Superior temporal gyrus (tissue), 1 donor: ENCODE results near the gene ARHGDIB.

Source experiments
- DNase-seq: peaks from one replicate; pipeline ENCODE4 v3.0.0-alpha.2; 2016; ENCODE audit errors: extremely low spot score

The ARHGDIB gene

DNA sequence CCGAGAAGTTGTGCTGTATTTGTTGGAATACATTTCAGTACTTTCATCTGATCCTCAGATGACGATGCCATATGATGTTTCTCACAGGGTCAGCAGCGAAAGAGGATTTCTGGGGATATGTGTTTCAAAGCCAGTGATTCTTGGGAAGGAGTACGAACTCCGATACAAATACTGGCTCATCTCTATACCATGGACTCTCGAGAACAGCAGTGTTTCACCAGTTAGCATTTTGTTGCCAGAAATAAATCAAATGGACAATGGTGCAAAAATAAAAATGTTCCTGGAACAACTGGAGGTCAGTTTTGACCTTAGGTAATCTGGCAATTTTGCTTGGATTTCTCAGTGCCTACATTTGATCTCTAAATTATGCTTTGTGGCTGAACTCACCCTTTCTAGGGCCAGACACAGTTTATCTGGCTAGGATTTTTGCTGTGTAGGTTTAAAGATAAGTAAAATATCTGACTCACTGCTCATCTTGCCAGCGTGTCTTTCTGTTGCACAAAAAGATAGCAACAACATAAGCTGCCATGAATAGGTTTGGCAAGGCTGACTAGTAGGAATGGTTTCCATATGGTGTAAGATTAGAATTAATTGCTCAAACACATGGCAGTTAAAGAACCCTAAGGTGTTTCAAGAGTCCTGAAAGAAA lies 64.8 kb downstream of the ARHGDIB start:
- peak; percentile 68 for DNase-seq

DNA sequence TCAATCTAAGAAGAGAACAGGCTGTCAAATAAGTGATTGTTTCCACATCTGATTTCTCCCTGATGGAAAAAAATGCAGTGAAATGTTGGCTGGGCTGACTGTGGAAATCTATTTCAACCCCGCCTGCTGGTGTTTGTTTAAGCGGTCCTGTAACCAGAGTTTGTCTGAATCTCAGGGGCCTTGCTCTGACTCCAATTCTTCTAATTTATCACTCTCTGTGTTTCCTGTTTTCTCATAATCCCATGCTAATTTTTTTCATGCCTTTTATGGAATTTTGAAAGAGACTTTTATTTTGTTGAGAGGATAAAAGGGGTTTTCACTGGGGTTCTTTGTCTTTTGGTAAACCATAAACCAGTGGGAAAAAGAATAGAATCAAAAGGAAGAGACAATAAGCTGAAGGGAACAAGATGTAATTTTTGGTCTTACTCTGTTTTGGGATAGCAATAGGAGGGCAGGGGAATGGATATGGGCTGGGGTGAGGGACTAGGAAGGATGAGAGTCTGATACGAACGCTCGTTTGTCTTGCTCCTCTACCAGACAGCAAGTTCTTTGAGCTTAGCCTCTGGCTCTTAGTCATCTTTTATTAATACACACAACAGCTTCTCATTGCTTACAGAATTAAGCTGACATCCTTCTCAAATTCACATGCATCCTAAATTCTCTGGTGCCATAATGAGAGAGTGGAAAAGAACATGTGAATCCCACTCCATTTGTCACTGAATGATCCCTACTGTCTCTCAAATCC lies 67.7 kb downstream of the ARHGDIB start:
- no peak for DNase-seq

DNA sequence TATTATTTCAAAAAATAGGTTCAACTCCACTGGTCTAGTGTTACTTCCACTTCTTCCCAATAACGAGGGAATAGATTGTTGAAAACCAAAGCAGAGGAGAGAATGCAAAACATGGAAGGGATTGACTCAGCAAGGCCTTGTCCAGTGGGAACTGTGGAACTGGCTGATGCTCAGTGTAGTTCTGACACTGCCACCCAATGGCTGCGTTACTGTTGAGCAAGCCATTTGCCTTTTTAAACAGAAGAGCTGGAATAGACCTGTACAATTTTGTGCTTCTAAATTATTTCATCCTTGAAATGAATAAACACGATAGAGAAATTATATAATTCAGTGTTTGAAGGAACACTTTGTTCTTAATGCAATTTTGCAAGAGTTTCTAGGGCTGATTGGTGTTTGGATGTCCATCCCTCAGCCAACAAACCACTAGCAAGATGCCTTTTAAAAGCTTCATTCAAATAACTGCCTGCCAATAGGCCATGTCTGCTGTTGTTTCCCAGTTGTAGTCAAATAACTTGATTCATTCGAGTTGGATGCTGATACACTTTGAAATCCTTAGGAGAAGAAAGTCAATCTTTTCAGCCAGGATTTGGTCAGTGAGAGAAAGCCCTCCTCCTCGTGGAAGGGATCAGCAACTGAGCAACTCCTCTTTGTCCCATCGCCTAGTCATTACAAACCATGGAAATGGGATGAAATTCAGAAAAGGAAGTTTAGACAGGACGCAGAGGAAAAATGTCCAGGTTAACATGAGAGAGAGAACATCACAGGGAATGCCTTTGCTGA lies 68.5 kb downstream of the ARHGDIB start:
- DNase-seq, result peak; percentile 57
